Hepatocyte (in vitro differentiated cells): ENCODE results near the gene KDM4C. TPM values are rescaled to one million over a fixed set of nuclear protein-coding genes. Genes with fewer than 3 reads are reported as not detected.

Experiments
- DNase-seq: peaks from one replicate; pipeline ENCODE4 v3.0.0-alpha.2; 2016; ENCODE audit warnings: low spot score
- H2AFZ ChIP-seq: fragments of 200-600 bp; sonication (generic); 2 replicates; pipeline ENCODE4 v1.6.0; 2016; ENCODE audit warnings: antibody characterized with exemption, mild to moderate bottlenecking
- H3K27ac ChIP-seq: fragments of 200-600 bp; sonication (generic); 2 replicates; pipeline ENCODE4 v1.5.1; 2016; ENCODE audit warnings: mild to moderate bottlenecking
- H3K27me3 ChIP-seq: fragments of 200-600 bp; sonication (generic); 2 replicates; pipeline ENCODE4 v1.6.1; 2016
- H3K36me3 ChIP-seq: fragments of 200-600 bp; sonication (generic); replicated peaks from 2 replicates; pipeline ENCODE4 v1.5.1; 2016; ENCODE audit warnings: low read depth; ENCODE audit not compliant: insufficient read depth
- H3K4me1 ChIP-seq: fragments of 200-600 bp; sonication (generic); 2 replicates; pipeline ENCODE4 v1.5.1; 2016; ENCODE audit warnings: mild to moderate bottlenecking, moderate library complexity; ENCODE audit not compliant: insufficient read depth
- H3K4me2 ChIP-seq: fragments of 200-600 bp; sonication (generic); 2 replicates; pipeline ENCODE4 v1.6.0; 2016
- H3K4me3 ChIP-seq: fragments of 200-600 bp; sonication (generic); 2 replicates; pipeline ENCODE4 v1.5.1; 2016; ENCODE audit warnings: mild to moderate bottlenecking
- H3K79me2 ChIP-seq: fragments of 200-600 bp; sonication (generic); 2 replicates; pipeline ENCODE4 v1.6.0; 2017; ENCODE audit warnings: mild to moderate bottlenecking
- H3K9me2 ChIP-seq: fragments of 200-600 bp; sonication (generic); replicated peaks from 2 replicates; pipeline ENCODE4 v1.6.0; 2017; ENCODE audit warnings: mild to moderate bottlenecking; ENCODE audit not compliant: insufficient read depth
- H3K9me3 ChIP-seq: fragments of 200-600 bp; sonication (generic); 2 replicates; pipeline ENCODE4 v1.5.1; 2016; ENCODE audit warnings: low read depth, mild to moderate bottlenecking
- H4K20me1 ChIP-seq: fragments of 200-600 bp; sonication (generic); 2 replicates; pipeline ENCODE4 v1.6.0; 2016; ENCODE audit warnings: mild to moderate bottlenecking; ENCODE audit not compliant: insufficient read depth, poor library complexity, severe bottlenecking
- CTCF ChIP-seq: fragments of 200-600 bp; sonication (generic); IDR thresholded peaks from 2 replicates; pipeline ENCODE4 v1.5.1; 2016; ENCODE audit warnings: antibody characterized with exemption, mild to moderate bottlenecking; ENCODE audit not compliant: poor library complexity
- EZH2 ChIP-seq: fragments of 200-600 bp; sonication (generic); IDR thresholded peaks from 2 replicates; pipeline ENCODE4 v1.6.1; 2016; ENCODE audit warnings: antibody characterized with exemption, mild to moderate bottlenecking, borderline replicate concordance
- EZH2phosphoT487 ChIP-seq: fragments of 200-600 bp; sonication (generic); IDR thresholded peaks from one replicate; pipeline ENCODE4 v1.6.1; 2018; ENCODE audit warnings: antibody characterized with exemption, mild to moderate bottlenecking, low read depth, moderate library complexity; ENCODE audit not compliant: unreplicated experiment, severe bottlenecking
- WGBS: methylation state at CpG from one replicate; pipeline ENCODE4 v1.1.6; 2016; ENCODE audit warnings: low lambda C conversion rate; ENCODE audit errors: missing lambda C conversion rate; 5-methylcytosine and 5-hydroxymethylcytosine counted together
- polyA plus RNA-seq: library from polyadenylated mRNA; unstranded; fragments of >200 nt; fragmentation: Nextera tagmentation; extraction: Ambion mirVana; gene quantifications from 2 replicates; pipeline ENCODE4 v1.2.1, GENCODE V29; 2016
- total RNA-seq: library from RNA; depleted of rRNA; stranded (reverse); fragments of >200 nt; gene quantifications from 2 replicates; pipeline ENCODE4 v1.2.3, GENCODE V29; 2014

Gene KDM4C
- total and polyA plus RNA-seq, 2 experiments from 2014 or later: 16.1 to 28.7 TPM

- H3K9me3 ChIP-seq: no peaks in the 10 kb centered on the region
- no peak overlapping the region for H3K4me2 ChIP-seq
- H3K4me1 ChIP-seq: no peaks in the 10 kb centered on the region
- TF ChIP-seq EZH2phosphoT487: no peak
- H2AFZ ChIP-seq: no peak overlapping the region
- no peak overlapping the region for H3K4me3 ChIP-seq
- peaks cover under 1% of the 10 kb centered on the region for H4K20me1 ChIP-seq
- peaks cover 4% of the 10 kb centered on the region for H3K79me2 ChIP-seq
- DNase-seq: peak; percentile 19
- no peaks in the 10 kb centered on the region for H3K27me3 ChIP-seq
- no peak overlapping the region for H3K27ac ChIP-seq
- WGBS: 68% methylated on average over 12 of the region's 12 CpGs
- no peaks in the 10 kb centered on the region for H3K36me3 ChIP-seq
- H3K9me2 ChIP-seq: no peaks in the 10 kb centered on the region
Observed at GRCh38 chr9:6925836-6926235, 168.1 kb downstream of the KDM4C start.

GRCh38 chr9:6926436-6926835, 168.7 kb downstream of the KDM4C start:
- Histone ChIP-seq H3K79me2 (peaks cover 7% of the 10 kb centered on the region), H3K4me3 (no peak overlapping the region), H3K27me3 (no peaks in the 10 kb centered on the region), H4K20me1 (peaks cover 3% of the 10 kb centered on the region), H3K9me3 (no peaks in the 10 kb centered on the region), H3K27ac (no peak overlapping the region), H3K4me2 (no peak overlapping the region), H3K9me2 (no peaks in the 10 kb centered on the region), H3K36me3 (no peaks in the 10 kb centered on the region), H2AFZ (no peak overlapping the region), H3K4me1 (peaks cover 1% of the 10 kb centered on the region)
- WGBS: 53% methylated on average over 4 of the region's 4 CpGs
- TF ChIP-seq EZH2phosphoT487: no peak
- no peak for TF ChIP-seq CTCF
- TF ChIP-seq EZH2: no peak
- no peak for DNase-seq

- H3K27ac ChIP-seq: no peak overlapping the region
- H4K20me1 ChIP-seq: peaks cover 3% of the 10 kb centered on the region
- peaks cover 7% of the 10 kb centered on the region for H3K79me2 ChIP-seq
- H3K27me3 ChIP-seq: no peaks in the 10 kb centered on the region
- no peaks in the 10 kb centered on the region for H3K36me3 ChIP-seq
- peaks cover 5% of the 10 kb centered on the region for H3K4me1 ChIP-seq
- TF ChIP-seq EZH2phosphoT487 (no peak), CTCF (no peak), EZH2 (no peak)
- no peak overlapping the region for H3K4me3 ChIP-seq
- no peak for DNase-seq
- no peaks in the 10 kb centered on the region for H3K9me3 ChIP-seq
- H3K9me2 ChIP-seq: no peaks in the 10 kb centered on the region
- WGBS: 85% methylated on average over 1 of the region's 1 CpG
- H3K4me2 ChIP-seq: no peak overlapping the region
- H2AFZ ChIP-seq: no peak overlapping the region
Observed at GRCh38 chr9:6927838-6928237, 170.1 kb downstream of the KDM4C start.

GRCh38 chr9:6928863-6929262, 171.1 kb downstream of the KDM4C start:
- peaks cover 5% of the 10 kb centered on the region for H3K4me1 ChIP-seq
- no peak overlapping the region for H3K27ac ChIP-seq
- 72% methylated on average over 2 of the region's 2 CpGs for WGBS

More at GRCh38 chr9:6928863-6929262, 171.1 kb downstream of the KDM4C start:
- Histone ChIP-seq H4K20me1 (peaks cover 3% of the 10 kb centered on the region), H3K9me3 (no peaks in the 10 kb centered on the region), H3K36me3 (no peaks in the 10 kb centered on the region), H3K4me3 (no peak overlapping the region), H2AFZ (no peak overlapping the region), H3K9me2 (no peaks in the 10 kb centered on the region), H3K79me2 (peaks cover 7% of the 10 kb centered on the region), H3K27me3 (no peaks in the 10 kb centered on the region), H3K4me2 (no peak overlapping the region)
- TF ChIP-seq EZH2 (no peak), CTCF (no peak), EZH2phosphoT487 (no peak)
- DNase-seq: no peak
